H1 (cell line): ENCODE measurements around the gene WFDC12. TPM values are rescaled to one million over a fixed set of nuclear protein-coding genes. Genes with fewer than 3 reads are reported as not detected.

Experiments used
- CTCF ChIA-PET: fragments of 300-600 bp; sonication (Branson Sonifier 250); formaldehyde crosslinking; loops from one replicate; lab custom pipeline; 2021; ENCODE audit not compliant: partially characterized antibody; lab: Charles Lee
- POLR2A ChIA-PET: fragments of 300-600 bp; sonication (Branson Sonifier 250); formaldehyde crosslinking; loops from one replicate; lab custom pipeline; 2021; ENCODE audit warnings: inconsistent platforms; ENCODE audit not compliant: partially characterized antibody; lab: Charles Lee
- DNase-seq, 2 experiments: peaks; one replicate each; pipeline versions ENCODE4 v3.0.0 to v3.0.0-alpha.2; 2010 to 2022; ENCODE audit warnings: low spot score in 2 of 2, low read depth in 1 of 2, mixed read lengths in 1 of 2
- FAIRE-seq: peaks from 2 replicates; lab custom pipeline; 2011; peaks lifted over from hg19 to GRCh38; lab: Jason Lieb, UNC
- H2AFZ ChIP-seq: 2 replicates; pipeline ENCODE4 v1.8.1; 2012; ENCODE audit warnings: low read length, inconsistent platforms
- H2AK5ac ChIP-seq: 2 replicates; pipeline ENCODE4 v1.6.1; 2013; ENCODE audit warnings: low read depth, low read length
- H2BK120ac ChIP-seq: replicated peaks from 2 replicates; pipeline ENCODE3; 2013; ENCODE audit warnings: low read depth, low read length, inconsistent platforms
- H2BK12ac ChIP-seq: 2 replicates; pipeline ENCODE4 v1.6.1; 2013; ENCODE audit warnings: low read depth, low read length
- H2BK15ac ChIP-seq: 2 replicates; pipeline ENCODE4 v1.6.1; 2013; ENCODE audit warnings: low read length
- H2BK20ac ChIP-seq: 2 replicates; pipeline ENCODE4 v1.6.1; 2013; ENCODE audit warnings: low read length
- H2BK5ac ChIP-seq: 2 replicates; pipeline ENCODE4 v1.6.1; 2013; ENCODE audit warnings: low read depth, low read length
- H3K14ac ChIP-seq: 2 replicates; pipeline ENCODE4 v1.6.1; 2013; ENCODE audit warnings: inconsistent platforms; ENCODE audit not compliant: insufficient read length
- H3K18ac ChIP-seq: 2 replicates; pipeline ENCODE4 v1.6.1; 2013; ENCODE audit warnings: low read length; ENCODE audit errors: extremely low read depth
- H3K23ac ChIP-seq: 2 replicates; pipeline ENCODE4 v1.6.1; 2013; ENCODE audit warnings: inconsistent platforms; ENCODE audit not compliant: insufficient read length
- H3K23me2 ChIP-seq: 2 replicates; pipeline ENCODE4 v1.6.1; 2013; ENCODE audit warnings: low read depth, low read length
- H3K27ac ChIP-seq: 2 replicates; pipeline ENCODE4 v1.6.1; 2011; ENCODE audit warnings: low read depth, low read length, inconsistent platforms
- H3K27me3 ChIP-seq, 4 experiments: replicated peaks in 1 of 4; 1 replicate in 1 of 4; 2 replicates in 3 of 4; pipeline versions ENCODE4 v1.6.1 to v1.8.1; 2011 to 2013; ENCODE audit warnings: low read length in 3 of 4, mild to moderate bottlenecking in 3 of 4, inconsistent platforms in 2 of 4, mixed read lengths in 2 of 4, moderate library complexity in 1 of 4; ENCODE audit not compliant: control insufficient read depth in 3 of 4, insufficient read depth in 3 of 4; ENCODE audit errors: extremely low read depth in 1 of 4
- H3K36me3 ChIP-seq, 4 experiments: 2 replicates each; pipeline versions ENCODE4 v1.6.1 to v1.8.1; 2011 to 2013; ENCODE audit warnings: mild to moderate bottlenecking in 4 of 4, low read length in 3 of 4, moderate library complexity in 2 of 4, control low read depth in 1 of 4, inconsistent platforms in 1 of 4; ENCODE audit not compliant: insufficient read depth in 4 of 4, control insufficient read depth in 2 of 4
- H3K4ac ChIP-seq: replicated peaks from 2 replicates; pipeline ENCODE3; 2013; ENCODE audit warnings: low read length, low read depth, mixed read lengths, inconsistent platforms; ENCODE audit not compliant: insufficient read length
- H3K4me1 ChIP-seq, 4 experiments: replicated peaks in 1 of 4; 1 replicate in 1 of 4; 2 replicates in 3 of 4; pipeline versions ENCODE4 v1.6.1 to v1.8.1; 2011 to 2013; ENCODE audit warnings: low read length in 3 of 4, inconsistent platforms in 2 of 4, mixed read lengths in 1 of 4; ENCODE audit not compliant: insufficient read depth in 4 of 4, control insufficient read depth in 3 of 4
- H3K4me2 ChIP-seq, 2 experiments: 2 replicates each; pipeline versions ENCODE4 v1.6.1 to v1.8.1; 2011 to 2013; ENCODE audit warnings: low read depth in 2 of 2, low read length in 2 of 2, control low read depth in 1 of 2, inconsistent platforms in 1 of 2, mild to moderate bottlenecking in 1 of 2; ENCODE audit not compliant: insufficient read depth in 1 of 2
- H3K4me3 ChIP-seq, 4 experiments: fragments of 200-600, 300-600 bp in 1 of 4; sonication (generic), shearing (Covaris generic), sonication (Bioruptor Twin) in 1 of 4; 2 replicates each; pipeline versions ENCODE4 v1.5.1 to v1.8.1; 2011 to 2016; ENCODE audit warnings: low read length in 4 of 4, low read depth in 3 of 4, control low read depth in 2 of 4, inconsistent platforms in 2 of 4, mild to moderate bottlenecking in 2 of 4, mixed read lengths in 1 of 4, moderate library complexity in 1 of 4; ENCODE audit not compliant: insufficient read depth in 2 of 4; ENCODE audit errors: extremely low read depth in 1 of 4
- H3K56ac ChIP-seq: replicated peaks from 2 replicates; pipeline ENCODE3; 2013; ENCODE audit warnings: low read depth, mild to moderate bottlenecking, mixed read lengths, low read length, inconsistent platforms; ENCODE audit not compliant: insufficient read length
- H3K79me1 ChIP-seq: 2 replicates; pipeline ENCODE4 v1.6.1; 2013; ENCODE audit warnings: low read depth, low read length, control low read depth
- H3K79me2 ChIP-seq, 2 experiments: 2 replicates each; pipeline versions ENCODE4 v1.6.1 to v1.8.1; 2012 to 2013; ENCODE audit warnings: low read length in 2 of 2, mild to moderate bottlenecking in 2 of 2, inconsistent platforms in 1 of 2; ENCODE audit not compliant: insufficient read depth in 2 of 2, control insufficient read depth in 1 of 2
- H3K9ac ChIP-seq, 4 experiments: replicated peaks in 1 of 4; 1 replicate in 1 of 4; 2 replicates in 3 of 4; pipeline versions ENCODE4 v1.6.1 to v1.8.1; 2011 to 2013; ENCODE audit warnings: low read depth in 3 of 4, low read length in 3 of 4, control low read depth in 2 of 4, mild to moderate bottlenecking in 2 of 4, moderate library complexity in 2 of 4, inconsistent platforms in 1 of 4; ENCODE audit errors: extremely low read depth in 1 of 4
- H3K9me3 ChIP-seq, 2 experiments: 2 replicates each; pipeline versions ENCODE4 v1.6.1 to v1.8.1; 2012 to 2013; ENCODE audit warnings: mild to moderate bottlenecking in 2 of 2, moderate library complexity in 2 of 2, control low read depth in 1 of 2, inconsistent platforms in 1 of 2, low read depth in 1 of 2, low read length in 1 of 2, mixed read lengths in 1 of 2; ENCODE audit not compliant: insufficient read depth in 2 of 2
- H4K20me1 ChIP-seq, 2 experiments: replicated peaks in 1 of 2; 2 replicates each; pipeline versions ENCODE3 to v1.8.1; 2011 to 2013; ENCODE audit warnings: inconsistent platforms in 2 of 2, low read length in 2 of 2, mild to moderate bottlenecking in 1 of 2; ENCODE audit not compliant: insufficient read depth in 2 of 2, control insufficient read depth in 1 of 2
- H4K5ac ChIP-seq: 2 replicates; pipeline ENCODE4 v1.6.1; 2013; ENCODE audit warnings: low read length, low read depth, mixed read lengths, inconsistent platforms; ENCODE audit not compliant: insufficient read length
- H4K8ac ChIP-seq: 2 replicates; pipeline ENCODE4 v1.8.0; 2013; ENCODE audit warnings: mild to moderate bottlenecking, moderate library complexity, low read length, inconsistent platforms; ENCODE audit not compliant: insufficient read depth; ENCODE audit errors: extremely low read depth
- H4K91ac ChIP-seq: replicated peaks from 2 replicates; pipeline ENCODE3; 2013; ENCODE audit warnings: low read length, mixed read lengths, inconsistent platforms; ENCODE audit not compliant: insufficient read length
- GABPA ChIP-seq: IDR thresholded peaks from 2 replicates; pipeline ENCODE4 v1.6.1; 2011; ENCODE audit warnings: mild to moderate bottlenecking, low read length, moderate library complexity, borderline replicate concordance; ENCODE audit not compliant: insufficient read depth
- GTF2F1 ChIP-seq: IDR thresholded peaks from 2 replicates; pipeline ENCODE4 v1.6.1; 2012; ENCODE audit warnings: low read depth, low read length, improper control_type of control experiment, borderline replicate concordance
- HDAC2 ChIP-seq, 2 experiments: fragments of 300-600 bp in 1 of 2; sonication (generic) in 1 of 2; IDR thresholded peaks; 2 replicates each; pipeline ENCODE4 v1.6.1; 2011 to 2012; ENCODE audit warnings: low read depth in 2 of 2, low read length in 2 of 2, mild to moderate bottlenecking in 2 of 2, moderate library complexity in 2 of 2, borderline replicate concordance in 1 of 2, inconsistent platforms in 1 of 2
- HDAC6 ChIP-seq: IDR thresholded peaks from one replicate; pipeline ENCODE4 v1.7.1; 2012; ENCODE audit warnings: low read depth, mild to moderate bottlenecking, inconsistent platforms, low read length, moderate library complexity
- RBBP5 ChIP-seq: IDR thresholded peaks from 2 replicates; pipeline ENCODE4 v1.7.1; 2012; ENCODE audit warnings: low read depth, mild to moderate bottlenecking, inconsistent platforms, low read length, moderate library complexity, borderline replicate concordance
- SP1 ChIP-seq: IDR thresholded peaks from 2 replicates; pipeline ENCODE4 v1.6.1; 2011; ENCODE audit warnings: low read depth, low read length
- TAF7 ChIP-seq: optimal IDR thresholded peaks from 2 replicates; pipeline ENCODE3; 2011; ENCODE audit warnings: low read depth, mild to moderate bottlenecking, inconsistent platforms, low read length, moderate library complexity, borderline replicate concordance
- WGBS, 2 experiments: shearing (Covaris generic) in 1 of 2; methylation state at CpG; one replicate each; pipeline versions ENCODE4 v1.1.6 to v1.1.7; 2013 to 2015; ENCODE audit warnings: low lambda C conversion rate in 2 of 2, mixed read lengths in 2 of 2, inconsistent platforms in 1 of 2, low coverage in 1 of 2, missing lambda C conversion rate in 1 of 2; ENCODE audit not compliant: insufficient replicate concordance in 2 of 2, insufficient coverage in 1 of 2, insufficient read length in 1 of 2; ENCODE audit errors: extremely low coverage in 1 of 2, missing lambda C conversion rate in 1 of 2; 5-methylcytosine and 5-hydroxymethylcytosine counted together
- polyA plus RNA-seq, 7 experiments: library from polyadenylated mRNA; depleted of rRNA in 3 of 7; stranded (reverse) in 5 of 7; unstranded in 2 of 7; fragments of >200 nt in 5 of 7; fragments of 200-250 nt in 2 of 7; gene quantifications; 1 replicate in 5 of 7; 2 replicates in 1 of 7; 4 replicates in 1 of 7; pipeline versions ENCODE4 v1.2.1 to v1.2.3, GENCODE V29; 2011 to 2013; ENCODE audit warnings: missing spikeins in 2 of 7, mixed read lengths in 2 of 7
- total RNA-seq: library from RNA; stranded (reverse); fragmentation: NEBNext Ultra II Directional; extraction: Animal tissue kit (Norgen Biotek cat#: 25700); gene quantifications from 2 replicates; pipeline ENCODE4 v1.2.1, GENCODE V29; 2021

The WFDC12 gene
- total and polyA plus RNA-seq, 2 of the 8 experiments (the other 6 are each of a cell fraction or from before 2014, with no cell fraction given), result not detected

DNA sequence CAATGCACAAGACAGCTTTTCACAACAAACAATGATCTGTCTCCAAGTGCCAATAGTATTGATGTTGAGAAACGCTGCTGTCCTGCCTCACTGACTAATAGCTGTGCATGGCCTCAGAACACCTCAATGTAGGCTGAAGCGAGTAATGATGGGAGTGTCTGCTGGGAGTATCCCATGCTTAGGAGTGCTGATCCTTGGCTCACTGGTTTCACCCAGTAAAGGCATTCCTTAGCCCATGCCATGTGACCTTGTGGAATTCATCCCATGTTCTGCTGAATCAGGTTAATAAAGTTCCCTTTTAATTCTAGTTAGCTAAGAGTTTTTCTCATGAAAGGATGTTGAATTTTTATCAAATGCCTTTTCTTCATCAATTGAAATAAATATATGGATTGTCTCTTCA, 3.8 kb upstream of the WFDC12 start:
- Histone ChIP-seq H4K8ac (no peak overlapping the region), H3K18ac (no peak overlapping the region), H3K4me2 (no peak overlapping the region), H4K91ac (no peak overlapping the region), H3K4me1 (no peaks in the 10 kb centered on the region), H3K14ac (no peak overlapping the region), H2BK120ac (no peak overlapping the region), H3K79me1 (no peaks in the 10 kb centered on the region), H4K20me1 (no peaks in the 10 kb centered on the region), H3K56ac (no peak overlapping the region), H2BK12ac (no peak overlapping the region), H3K9me3 (0 out of 4 replicates have a peak, but pooled peaks cover 0 to 7% of the 10 kb centered on the region in 2 experiments), H4K5ac (no peak overlapping the region), H2AK5ac (no peak overlapping the region), H3K23ac (no peak overlapping the region), H3K9ac (peak overlapping the region in 1 of 4 experiments; percentile 49; a peak in 1 of 7 replicates), H3K4ac (no peak overlapping the region), H3K36me3 (no peaks in the 10 kb centered on the region), H3K27me3 (no peaks in the 10 kb centered on the region; a peak in 1 of 7 replicates), H2BK15ac (no peak overlapping the region), H2BK5ac (no peak overlapping the region), H3K4me3 (no peak overlapping the region), H2AFZ (0 out of 2 replicates have a peak overlapping the region, but pooled peaks have one; percentile 4), H2BK20ac (no peak overlapping the region), H3K23me2 (no peaks in the 10 kb centered on the region), H3K79me2 (no peaks in the 10 kb centered on the region), H3K27ac (no peak overlapping the region)
- DNase-seq, result no peak
- ChIA-PET POLR2A (no interaction called here), CTCF (interaction anchor here (1.1 to 3.6 kb wide), 4 partner anchors 10 to 163 kb away, joined by 3 to 32 read pairs (median 6); no protein-coding TSS in a partner anchor)
- TF ChIP-seq TAF7 (no peak), RBBP5 (no peak), HDAC6 (no peak), HDAC2 (IDR thresholded peaks at IDR 0.05; ENCODE audit: borderline replicate concordance in 1 of 2, low read depth in 2 of 2, low read length in 2 of 2) (no peak), SP1 (no peak), GTF2F1 (no peak), GABPA (no peak)
- FAIRE-seq, result peak; percentile 13
- WGBS, 2 experiments, result 87% methylated on average over 2 of the region's 2 CpGs; no CpG with 5 or more reads in 1 of the 2 experiments
